ENCODE measurements around the gene CAMK2A. TPM values are rescaled to one million over a fixed set of nuclear protein-coding genes. Genes with fewer than 3 reads are reported as not detected.

The CAMK2A gene
- polyA plus RNA-seq, 1 experiment = 0.11 TPM

DNA sequence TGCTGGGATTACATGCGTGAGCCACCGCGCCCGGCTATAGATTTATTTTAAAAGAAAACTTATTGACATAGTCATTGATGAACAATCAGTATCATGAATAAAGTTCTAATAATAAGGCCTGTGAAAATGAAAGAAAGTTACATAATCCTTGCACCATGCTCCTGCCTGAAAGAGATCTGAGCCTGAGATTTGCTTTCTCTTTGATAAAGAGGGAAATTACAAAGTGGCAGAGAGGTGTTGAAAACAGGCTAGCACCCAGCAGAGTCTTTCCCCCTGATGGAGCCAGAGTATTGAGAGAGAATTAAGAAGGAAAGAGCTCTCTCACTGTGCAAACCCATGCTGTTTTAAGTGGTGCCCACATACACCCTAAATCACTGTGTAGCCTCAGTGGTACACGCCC, 62.5 kb downstream of the CAMK2A start:
- TF ChIP-seq, protein P1, sequence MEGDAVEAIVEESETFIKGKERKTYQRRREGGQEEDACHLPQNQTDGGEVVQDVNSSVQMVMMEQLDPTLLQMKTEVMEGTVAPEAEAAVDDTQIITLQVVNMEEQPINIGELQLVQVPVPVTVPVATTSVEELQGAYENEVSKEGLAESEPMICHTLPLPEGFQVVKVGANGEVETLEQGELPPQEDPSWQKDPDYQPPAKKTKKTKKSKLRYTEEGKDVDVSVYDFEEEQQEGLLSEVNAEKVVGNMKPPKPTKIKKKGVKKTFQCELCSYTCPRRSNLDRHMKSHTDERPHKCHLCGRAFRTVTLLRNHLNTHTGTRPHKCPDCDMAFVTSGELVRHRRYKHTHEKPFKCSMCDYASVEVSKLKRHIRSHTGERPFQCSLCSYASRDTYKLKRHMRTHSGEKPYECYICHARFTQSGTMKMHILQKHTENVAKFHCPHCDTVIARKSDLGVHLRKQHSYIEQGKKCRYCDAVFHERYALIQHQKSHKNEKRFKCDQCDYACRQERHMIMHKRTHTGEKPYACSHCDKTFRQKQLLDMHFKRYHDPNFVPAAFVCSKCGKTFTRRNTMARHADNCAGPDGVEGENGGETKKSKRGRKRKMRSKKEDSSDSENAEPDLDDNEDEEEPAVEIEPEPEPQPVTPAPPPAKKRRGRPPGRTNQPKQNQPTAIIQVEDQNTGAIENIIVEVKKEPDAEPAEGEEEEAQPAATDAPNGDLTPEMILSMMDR (IDR thresholded peaks at IDR 0.05; ENCODE audit: insufficient read depth, low read depth, low read length) = no peak
- ChIA-PET POLR2A (no interaction called here), CTCF (interaction anchor here (0.9 to 1.4 kb wide), 4 partner anchors 9 to 184 kb away, joined by 3 to 10 read pairs (median 3); no protein-coding TSS in a partner anchor)
- DNase-seq (ENCODE audit: low read depth) = no peak
- Histone ChIP-seq H3K36me3 (ENCODE audit: control insufficient read depth, insufficient read depth, low read length) (no peaks in the 10 kb centered on the region), H3K4me3 (ENCODE audit: low read depth, low read length) (no peak overlapping the region), H3K27me3 (ENCODE audit: control insufficient read depth, insufficient read depth, low read length) (no peaks in the 10 kb centered on the region)

DNA sequence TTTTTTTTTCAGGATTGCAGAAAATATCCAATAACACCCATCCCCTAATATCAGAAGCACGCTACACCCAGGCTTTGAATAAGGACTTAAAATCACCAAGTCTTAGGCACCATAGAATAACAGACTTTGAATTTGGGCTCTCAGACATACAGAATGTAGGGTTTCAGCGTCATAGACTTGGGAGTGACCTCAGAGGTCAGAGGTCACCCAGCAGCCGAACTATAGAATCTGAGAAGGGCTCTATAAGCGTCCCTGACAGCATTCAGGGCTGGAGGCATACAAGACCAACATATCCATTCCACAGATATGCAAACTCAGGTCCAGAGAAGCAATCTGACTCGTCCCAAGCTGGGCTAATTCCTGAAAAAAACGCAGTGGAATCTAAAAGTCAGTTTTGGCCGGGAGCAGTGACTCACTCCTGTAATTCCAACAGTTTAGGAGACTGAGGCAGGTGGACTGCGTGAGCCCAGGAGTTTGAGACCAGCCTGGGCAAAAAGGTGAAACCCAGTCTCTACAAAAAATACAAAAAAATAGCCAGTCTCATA, 65.0 kb downstream of the CAMK2A start:
- CTCF ChIA-PET = interaction anchor here (1.6 to 3.5 kb wide), 3 partner anchors 126 to 390 kb away, joined by 5 to 13 read pairs (median 5); no protein-coding TSS in a partner anchor
- Histone ChIP-seq H3K36me3 (ENCODE audit: control insufficient read depth, insufficient read depth, low read length) (no peaks in the 10 kb centered on the region), H3K27me3 (ENCODE audit: control insufficient read depth, insufficient read depth, low read length) (peaks cover 1% of the 10 kb centered on the region; the same call in 1 of the 2 replicates), H3K4me3 (ENCODE audit: low read depth, low read length) (no peak overlapping the region)
- DNase-seq (ENCODE audit: low read depth) = no peak
- POLR2A ChIA-PET = no interaction called here
- TF ChIP-seq, protein P1 (IDR thresholded peaks at IDR 0.05; ENCODE audit: insufficient read depth, low read depth, low read length) = no peak

DNA sequence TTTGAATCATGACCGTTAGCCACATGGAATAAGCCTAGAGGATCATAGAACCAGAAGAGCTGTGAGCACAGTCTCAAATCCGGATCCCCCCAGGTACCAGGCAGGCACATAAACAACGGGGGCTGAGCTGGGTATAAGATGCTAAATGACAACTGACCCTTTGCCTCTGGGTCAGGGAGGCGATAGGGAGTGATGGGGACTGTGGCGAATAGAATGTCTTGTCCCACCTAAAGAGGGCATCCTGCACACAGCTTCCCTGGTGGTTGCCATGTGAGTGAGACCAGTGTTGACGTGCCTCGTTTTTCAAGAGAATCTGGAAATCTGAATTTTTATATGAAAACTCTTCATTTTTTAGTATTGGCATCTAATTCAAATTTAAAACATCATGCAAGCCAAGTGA, 66.1 kb downstream of the CAMK2A start:
- ChIA-PET POLR2A (no interaction called here), CTCF (interaction anchor here (1.6 to 3.5 kb wide), 3 partner anchors 127 to 389 kb away, joined by 5 to 13 read pairs (median 5); no protein-coding TSS in a partner anchor)
- DNase-seq (ENCODE audit: low read depth) = no peak

DNA sequence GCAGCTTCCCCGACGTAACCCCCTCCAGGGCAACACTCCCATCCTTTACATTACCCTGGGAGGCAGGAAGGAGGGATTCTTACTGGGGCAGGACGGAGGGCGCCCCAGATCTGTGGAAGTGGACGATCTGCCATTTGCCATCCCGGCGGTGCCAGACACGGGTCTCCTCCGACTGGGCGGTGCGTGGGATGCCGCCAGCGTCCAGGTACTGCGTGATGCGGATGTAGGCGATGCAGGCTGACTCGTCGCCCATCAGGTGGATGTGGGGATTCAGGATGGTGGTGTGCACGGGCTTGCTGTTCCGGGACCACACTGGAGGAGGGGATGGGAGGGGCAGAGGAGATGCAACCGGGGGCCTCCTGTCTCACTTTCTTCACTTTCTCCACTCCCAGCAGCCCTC, 66.7 kb downstream of the CAMK2A start:
- Histone ChIP-seq H3K27me3 (ENCODE audit: control insufficient read depth, insufficient read depth, low read length) (peaks cover 1% of the 10 kb centered on the region; the same call in 1 of the 2 replicates), H3K36me3 (ENCODE audit: control insufficient read depth, insufficient read depth, low read length) (no peaks in the 10 kb centered on the region), H3K4me3 (ENCODE audit: low read depth, low read length) (no peak overlapping the region)
- TF ChIP-seq, protein P1 (IDR thresholded peaks at IDR 0.05; ENCODE audit: insufficient read depth, low read depth, low read length) = no peak
- POLR2A ChIA-PET = no interaction called here
- DNase-seq (ENCODE audit: low read depth) = no peak
- CTCF ChIA-PET = interaction anchor here (2.2 to 3.5 kb wide), 2 partner anchors 127 to 389 kb away, joined by 5 to 13 read pairs; no protein-coding TSS in a partner anchor

More for the DNA sequence above, 66.1 kb downstream of the CAMK2A start:
- Histone ChIP-seq H3K27me3 (ENCODE audit: control insufficient read depth, insufficient read depth, low read length) (peaks cover 1% of the 10 kb centered on the region; the same call in 1 of the 2 replicates), H3K36me3 (ENCODE audit: control insufficient read depth, insufficient read depth, low read length) (no peaks in the 10 kb centered on the region), H3K4me3 (ENCODE audit: low read depth, low read length) (no peak overlapping the region)
- TF ChIP-seq, protein P1 (IDR thresholded peaks at IDR 0.05; ENCODE audit: insufficient read depth, low read depth, low read length) = no peak

DNA sequence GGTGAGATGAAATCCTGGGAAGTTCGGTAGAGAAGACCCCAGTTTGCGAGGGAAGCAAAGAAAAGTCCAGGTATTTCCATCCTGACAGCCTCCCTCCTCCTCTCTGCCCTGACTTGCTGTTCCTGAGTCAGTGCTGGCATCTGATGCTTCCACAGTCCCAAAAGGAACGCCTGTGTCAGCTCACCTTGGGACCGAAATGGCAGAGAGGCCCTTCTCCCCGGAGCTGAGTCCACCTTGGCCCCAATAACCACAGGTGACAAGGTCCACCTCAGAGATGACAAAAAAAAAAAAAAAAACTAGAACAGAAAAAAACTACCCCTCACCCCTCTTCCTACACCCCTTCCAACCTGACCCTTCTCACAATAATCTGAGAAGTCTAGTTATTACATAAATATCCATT, 68.1 kb downstream of the CAMK2A start:
- H3K4me3 ChIP-seq (ENCODE audit: low read depth, low read length) = no peak overlapping the region
- ChIA-PET POLR2A (no interaction called here), CTCF (no interaction called here)
- TF ChIP-seq, protein P1 (IDR thresholded peaks at IDR 0.05; ENCODE audit: insufficient read depth, low read depth, low read length) = no peak
- DNase-seq (ENCODE audit: low read depth) = no peak
- H3K27me3 ChIP-seq (ENCODE audit: control insufficient read depth, insufficient read depth, low read length) = peaks cover 1% of the 10 kb centered on the region; the same call in 1 of the 2 replicates
- H3K36me3 ChIP-seq (ENCODE audit: control insufficient read depth, insufficient read depth, low read length) = no peaks in the 10 kb centered on the region

All from BJ (cell line).